PC-9 (cell line): ENCODE measurements around the gene PJA1.

Experiments
- CTCF ChIP-seq: fragments of 200-600 bp; sonication (generic); conservative IDR thresholded peaks from 2 replicates; pipeline ENCODE4 v1.6.1; 2017; ENCODE audit warnings: mixed run types, antibody characterized with exemption, mild to moderate bottlenecking, moderate library complexity
- EZH2 ChIP-seq: fragments of 200-600 bp; sonication (generic); IDR thresholded peaks from 2 replicates; pipeline ENCODE4 v1.8.0; 2017; ENCODE audit warnings: antibody characterized with exemption, low read depth

GRCh38 chrX:69144838-69145680 lies 20.2 kb downstream of the PJA1 start:
- TF ChIP-seq CTCF: no peak
- TF ChIP-seq EZH2: no peak
